ENCODE measurements around the gene TTLL5.
A peak's percentile ranks its signal among the peaks of the same experiment; 100 is the strongest.
"Not testable (repeated sequence)": the region's sequence is repeated elsewhere in the genome, so short reads cannot be mapped to it uniquely, and the experiment has no call there.

Gene TTLL5

GRCh38 chr14:75917946-75918335, 256.9 kb downstream of the TTLL5 start:
- no peak for DNase-seq

- DNase-seq = not testable (repeated sequence)
Observed at GRCh38 chr14:75920421-75920820, 259.4 kb downstream of the TTLL5 start.

GRCh38 chr14:75925141-75925840, 264.2 kb downstream of the TTLL5 start:
- DNase-seq = not testable (repeated sequence)

- DNase-seq = no peak
Observed at GRCh38 chr14:75926431-75927115, 265.5 kb downstream of the TTLL5 start.

GRCh38 chr14:75927564-75928087, 266.6 kb downstream of the TTLL5 start:
- DNase-seq = no peak

- DNase-seq = peak; percentile 31
Observed at GRCh38 chr14:75928690-75929181, 267.7 kb downstream of the TTLL5 start.

GRCh38 chr14:75933712-75934296, 272.8 kb downstream of the TTLL5 start:
- DNase-seq = no peak

- DNase-seq = no peak
Observed at GRCh38 chr14:75934998-75935628, 274.1 kb downstream of the TTLL5 start.

- DNase-seq = no peak
Observed at GRCh38 chr14:75939200-75939599, 278.2 kb downstream of the TTLL5 start.

- peak; percentile 32 for DNase-seq
Observed at GRCh38 chr14:75941030-75941429, 280.0 kb downstream of the TTLL5 start.

- no peak for DNase-seq
Observed at GRCh38 chr14:75944607-75945241, 283.7 kb downstream of the TTLL5 start.

GRCh38 chr14:75946785-75947184, 285.7 kb downstream of the TTLL5 start:
- no peak for DNase-seq

- no peak for DNase-seq
Observed at GRCh38 chr14:75952489-75952888, 291.4 kb downstream of the TTLL5 start.

- DNase-seq = no peak
Observed at GRCh38 chr14:75959031-75959430, 298.0 kb downstream of the TTLL5 start.

GRCh38 chr14:75960231-75960630, 299.2 kb downstream of the TTLL5 start:
- DNase-seq = no peak

- DNase-seq = no peak
Observed at GRCh38 chr14:75961662-75962061, 300.6 kb downstream of the TTLL5 start.

- no peak for DNase-seq
Observed at GRCh38 chr14:75967866-75968265, 306.8 kb downstream of the TTLL5 start.

- DNase-seq = peak; percentile 87
Observed at GRCh38 chr14:75968456-75968855, 307.4 kb downstream of the TTLL5 start.

GRCh38 chr14:75969126-75969525, 308.1 kb downstream of the TTLL5 start:
- no peak for DNase-seq

- peak; percentile 42 for DNase-seq
Observed at GRCh38 chr14:75969891-75970290, 308.8 kb downstream of the TTLL5 start.

GRCh38 chr14:75970989-75971388, 309.9 kb downstream of the TTLL5 start:
- no peak for DNase-seq

- DNase-seq = no peak
Observed at GRCh38 chr14:75971509-75971908, 310.5 kb downstream of the TTLL5 start.

Measured in fibroblast of upper back skin (primary cell).